ENCODE results near the gene MMD. TPM values are rescaled to one million over a fixed set of nuclear protein-coding genes. Genes with fewer than 3 reads are reported as not detected.

The MMD gene
- total and polyA plus RNA-seq, 2 of the 13 experiments (the other 11 are each of a cell fraction or from before 2014, with no cell fraction given): 121 to 225 TPM

GRCh38 chr17:55433029-55433628 is 11.5 kb upstream of the MMD start (continued):
- no peak for TF ChIP-seq ZNF101 (CRISPR knock-in tag; IDR thresholded peaks at IDR 0.05; ENCODE audit: borderline replicate concordance, low read depth)
- TF ChIP-seq ARNT2 (CRISPR knock-in tag; IDR thresholded peaks at IDR 0.05; ENCODE audit: low read depth): no peak
- TF ChIP-seq MLX (CRISPR knock-in tag; IDR thresholded peaks at IDR 0.05): 0 out of 2 replicates have a peak, but pooled peaks have one; percentile 8
- no peak; the same call in 1 of the 2 replicates for TF ChIP-seq TFE3 (CRISPR knock-in tag; IDR thresholded peaks at IDR 0.05)
- 0 out of 2 replicates have a peak, but pooled peaks have one; percentile 28 for TF ChIP-seq ELF3 (CRISPR knock-in tag; IDR thresholded peaks at IDR 0.05)
- TF ChIP-seq ZNF703 (CRISPR knock-in tag; IDR thresholded peaks at IDR 0.05; ENCODE audit: borderline replicate concordance): no peak
- no peak for TF ChIP-seq ZNF280D (CRISPR knock-in tag; IDR thresholded peaks at IDR 0.05)
- TF ChIP-seq SAP130 (CRISPR knock-in tag; IDR thresholded peaks at IDR 0.05; ENCODE audit: low read depth): peak; percentile 59
- TF ChIP-seq BCL6 (CRISPR knock-in tag; IDR thresholded peaks at IDR 0.05): peak; percentile 43
- TF ChIP-seq PCBP1 (IDR thresholded peaks at IDR 0.05; ENCODE audit: borderline replicate concordance, low read depth, low read length): no peak
- TF ChIP-seq ZNF205 (CRISPR knock-in tag; IDR thresholded peaks at IDR 0.05): no peak
- TF ChIP-seq TBL1XR1 (IDR thresholded peaks at IDR 0.05; ENCODE audit: borderline replicate concordance, low read length, partially characterized antibody): no peak
- peak; percentile 68 for TF ChIP-seq ZNF710 (CRISPR knock-in tag; IDR thresholded peaks at IDR 0.05; ENCODE audit: borderline replicate concordance)
- 0 out of 2 replicates have a peak, but pooled peaks have one; percentile 79 for TF ChIP-seq ZNF709 (CRISPR knock-in tag; IDR thresholded peaks at IDR 0.05)
- no peak for TF ChIP-seq HMGXB3 (CRISPR knock-in tag; IDR thresholded peaks at IDR 0.05; ENCODE audit: borderline replicate concordance)
- no peak for TF ChIP-seq TAF1 (CRISPR knock-in tag; IDR thresholded peaks at IDR 0.05)
- no peak for TF ChIP-seq ZFP62 (CRISPR knock-in tag; IDR thresholded peaks at IDR 0.05)
- TF ChIP-seq ZNF614 (CRISPR knock-in tag; IDR thresholded peaks at IDR 0.05; ENCODE audit: borderline replicate concordance): no peak; the same call in 1 of the 2 replicates
